H1 (cell line): Measurements from ENCODE around the gene CTNND2. TPM values are rescaled to one million over a fixed set of nuclear protein-coding genes. Genes with fewer than 3 reads are reported as not detected.

Experiments
- BRCA1 ChIP-seq: IDR thresholded peaks from 2 replicates; pipeline ENCODE4 v1.6.1; 2012; ENCODE audit warnings: low read depth, low read length, improper control_type of control experiment
- JUN ChIP-seq: IDR thresholded peaks from 2 replicates; pipeline ENCODE4 v1.6.1; 2011; ENCODE audit warnings: low read depth, mild to moderate bottlenecking, improper control_type of control experiment, low read length
- MAX ChIP-seq: IDR thresholded peaks from 2 replicates; pipeline ENCODE4 v1.6.1; 2012; ENCODE audit warnings: inconsistent platforms
- RBBP5 ChIP-seq: IDR thresholded peaks from 2 replicates; pipeline ENCODE4 v1.7.1; 2012; ENCODE audit warnings: low read depth, mild to moderate bottlenecking, inconsistent platforms, low read length, moderate library complexity, borderline replicate concordance
- SIN3A ChIP-seq, 2 experiments: IDR thresholded peaks in 1 of 2; conservative IDR thresholded peaks in 1 of 2; 2 replicates each; pipeline ENCODE4 v1.6.1; 2011 to 2012; ENCODE audit warnings: low read length in 2 of 2, improper control_type of control experiment in 1 of 2, low read depth in 1 of 2, mild to moderate bottlenecking in 1 of 2
- SP1 ChIP-seq: IDR thresholded peaks from 2 replicates; pipeline ENCODE4 v1.6.1; 2011; ENCODE audit warnings: low read depth, low read length
- TAF1 ChIP-seq: IDR thresholded peaks from 2 replicates; pipeline ENCODE4 v1.6.1; 2011; ENCODE audit warnings: mild to moderate bottlenecking, low read depth, low read length
- polyA plus RNA-seq, 7 experiments: library from polyadenylated mRNA; depleted of rRNA in 3 of 7; stranded (reverse) in 5 of 7; unstranded in 2 of 7; fragments of >200 nt in 5 of 7; fragments of 200-250 nt in 2 of 7; gene quantifications; 1 replicate in 5 of 7; 2 replicates in 1 of 7; 4 replicates in 1 of 7; pipeline versions ENCODE4 v1.2.1 to v1.2.3, GENCODE V29; 2011 to 2013; ENCODE audit warnings: missing spikeins in 2 of 7, mixed read lengths in 2 of 7
- total RNA-seq: library from RNA; stranded (reverse); fragmentation: NEBNext Ultra II Directional; extraction: Animal tissue kit (Norgen Biotek cat#: 25700); gene quantifications from 2 replicates; pipeline ENCODE4 v1.2.1, GENCODE V29; 2021

CTNND2 gene
- total and polyA plus RNA-seq, 2 of the 8 experiments (the other 6 are each of a cell fraction or from before 2014, with no cell fraction given) = 7.4 to 14.2 TPM

GRCh38 chr5:11157132-11157531 is 747.1 kb downstream of the CTNND2 start (continued):
- TF ChIP-seq TAF1 = no peak
- no peak for TF ChIP-seq BRCA1
- no peak for TF ChIP-seq RBBP5
- no peak for TF ChIP-seq SIN3A (conservative IDR thresholded peaks at IDR 0.05 in 1 of 2, IDR thresholded peaks at IDR 0.05 in 1 of 2; ENCODE audit: low read depth in 1 of 2, low read length in 2 of 2)
- no peak for TF ChIP-seq SP1
- TF ChIP-seq JUN = no peak
- TF ChIP-seq MAX = no peak
- TF ChIP-seq, all 59 proteins: peak for 0
